ENCODE measurements around the gene CITED2. TPM values are rescaled to one million over a fixed set of nuclear protein-coding genes. Genes with fewer than 3 reads are reported as not detected.

The CITED2 gene
- total RNA-seq, 1 experiment from 2014 or later: 46.1 TPM

DNA sequence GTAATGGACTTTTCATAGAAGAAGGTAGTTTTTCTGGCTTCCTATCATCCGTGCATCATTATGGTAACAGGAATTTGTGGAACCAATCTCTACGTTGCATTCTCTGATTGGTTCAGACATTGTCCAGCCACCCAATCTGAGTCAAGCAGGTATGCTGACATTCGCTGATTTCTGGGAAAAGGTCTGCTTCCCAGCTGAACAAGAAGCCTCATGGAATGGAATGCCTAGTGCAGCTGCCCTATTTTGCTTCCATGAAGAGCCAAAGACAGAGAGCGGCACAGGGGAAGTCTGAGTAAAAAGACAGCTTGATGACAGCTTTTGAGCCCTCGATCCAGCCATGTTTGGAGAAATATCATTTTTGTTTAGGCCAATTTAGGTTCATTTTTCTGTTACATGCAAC, 44.1 kb downstream of the CITED2 start:
- no TSS peak for BruUV-seq (replicated peaks)

More for the DNA sequence above, 44.1 kb downstream of the CITED2 start:
- ChIA-PET CTCF (no interaction called here), POLR2A (no interaction called here), RAD21 (ENCODE audit: low non-redundant PET in 1 of 2, low total read pairs in 2 of 2, uncharacterized antibody in 2 of 2, unreplicated experiment in 2 of 2) (no interaction called here)
- H3K4me3 ChIP-seq (replicated peaks in 1 of 2; ENCODE audit: low read depth in 1 of 2, low read length in 2 of 2): no peak overlapping the region
- no peak overlapping the region for H3K4me2 ChIP-seq (ENCODE audit: low read length)
- no peaks in the 10 kb centered on the region for H3K79me2 ChIP-seq (ENCODE audit: insufficient read depth, low read length)
- H3K9me2 ChIP-seq (ENCODE audit: insufficient read depth): no peaks in the 10 kb centered on the region
- no peak for DNase-seq (ENCODE audit: low read depth, low spot score)
- TF ChIP-seq SP1 (IDR thresholded peaks at IDR 0.05; ENCODE audit: low read depth) (no peak), POLR2AphosphoS5 (IDR thresholded peaks at IDR 0.05; ENCODE audit: low read depth, low read length) (no peak), REST (IDR thresholded peaks at IDR 0.05; ENCODE audit: low read depth) (no peak), RAD21 (IDR thresholded peaks at IDR 0.05; ENCODE audit: low read depth) (no peak), JUND (IDR thresholded peaks at IDR 0.05) (no peak), ELF1 (IDR thresholded peaks at IDR 0.05; ENCODE audit: borderline replicate concordance, low read depth) (no peak), ZNF274 (IDR thresholded peaks at IDR 0.05; ENCODE audit: low read depth, low read length) (no peak), CBX3 (IDR thresholded peaks at IDR 0.05; ENCODE audit: low read depth) (no peak), YY1 (IDR thresholded peaks at IDR 0.05; ENCODE audit: extremely low read depth, insufficient replicate concordance, low read depth, low read length) (no peak), EGR1 (IDR thresholded peaks at IDR 0.05; ENCODE audit: low read depth) (no peak), TCF7L2 (IDR thresholded peaks at IDR 0.05; ENCODE audit: borderline replicate concordance, extremely low read depth, insufficient read depth, insufficient read length) (no peak), EZH2phosphoT487 (IDR thresholded peaks at IDR 0.05; ENCODE audit: borderline replicate concordance) (no peak), EZH2 (IDR thresholded peaks at IDR 0.05) (no peak), FOSL1 (IDR thresholded peaks at IDR 0.05; ENCODE audit: low read depth) (no peak)
- TF ChIP-seq, protein P1, sequence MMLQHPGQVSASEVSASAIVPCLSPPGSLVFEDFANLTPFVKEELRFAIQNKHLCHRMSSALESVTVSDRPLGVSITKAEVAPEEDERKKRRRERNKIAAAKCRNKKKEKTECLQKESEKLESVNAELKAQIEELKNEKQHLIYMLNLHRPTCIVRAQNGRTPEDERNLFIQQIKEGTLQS (IDR thresholded peaks at IDR 0.05): no peak
- TF ChIP-seq, protein P2, sequence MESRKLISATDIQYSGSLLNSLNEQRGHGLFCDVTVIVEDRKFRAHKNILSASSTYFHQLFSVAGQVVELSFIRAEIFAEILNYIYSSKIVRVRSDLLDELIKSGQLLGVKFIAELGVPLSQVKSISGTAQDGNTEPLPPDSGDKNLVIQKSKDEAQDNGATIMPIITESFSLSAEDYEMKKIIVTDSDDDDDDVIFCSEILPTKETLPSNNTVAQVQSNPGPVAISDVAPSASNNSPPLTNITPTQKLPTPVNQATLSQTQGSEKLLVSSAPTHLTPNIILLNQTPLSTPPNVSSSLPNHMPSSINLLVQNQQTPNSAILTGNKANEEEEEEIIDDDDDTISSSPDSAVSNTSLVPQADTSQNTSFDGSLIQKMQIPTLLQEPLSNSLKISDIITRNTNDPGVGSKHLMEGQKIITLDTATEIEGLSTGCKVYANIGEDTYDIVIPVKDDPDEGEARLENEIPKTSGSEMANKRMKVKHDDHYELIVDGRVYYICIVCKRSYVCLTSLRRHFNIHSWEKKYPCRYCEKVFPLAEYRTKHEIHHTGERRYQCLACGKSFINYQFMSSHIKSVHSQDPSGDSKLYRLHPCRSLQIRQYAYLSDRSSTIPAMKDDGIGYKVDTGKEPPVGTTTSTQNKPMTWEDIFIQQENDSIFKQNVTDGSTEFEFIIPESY (IDR thresholded peaks at IDR 0.05; ENCODE audit: extremely low read depth, insufficient replicate concordance, low read length): no peak
- TF ChIP-seq, protein P3, sequence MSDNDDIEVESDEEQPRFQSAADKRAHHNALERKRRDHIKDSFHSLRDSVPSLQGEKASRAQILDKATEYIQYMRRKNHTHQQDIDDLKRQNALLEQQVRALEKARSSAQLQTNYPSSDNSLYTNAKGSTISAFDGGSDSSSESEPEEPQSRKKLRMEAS (IDR thresholded peaks at IDR 0.05): no peak
- no peak for ATAC-seq
- H3K4me1 ChIP-seq (ENCODE audit: control insufficient read depth in 1 of 2, insufficient read depth in 2 of 2, low read length in 2 of 2): no peaks in the 10 kb centered on the region
- no peak overlapping the region for H2AFZ ChIP-seq (ENCODE audit: low read depth, low read length, poor library complexity, severe bottlenecking)
- intact Hi-C loops (cut with micrococcal nuclease): no loop called here
- H3K36me3 ChIP-seq (ENCODE audit: control insufficient read depth in 1 of 2, insufficient read depth in 2 of 2, low read length in 2 of 2): no peaks in the 10 kb centered on the region
- no peaks in the 10 kb centered on the region for H3K27me3 ChIP-seq (ENCODE audit: insufficient read depth, low read length)
- H3K9me3 ChIP-seq (ENCODE audit: control insufficient read depth in 1 of 2, insufficient read depth in 1 of 2, low read depth in 1 of 2, low read length in 2 of 2): no peaks in the 10 kb centered on the region
- no peak overlapping the region for H3K9ac ChIP-seq (ENCODE audit: low read length)
- no peak overlapping the region for H3K27ac ChIP-seq (ENCODE audit: low read depth, low read length)
- no peaks in the 10 kb centered on the region for H4K20me1 ChIP-seq (ENCODE audit: insufficient read depth)

All from HCT116 (cell line).